AG04449 (cell line): ENCODE results near the gene CCDC171.
"Not testable (repeated sequence)": the region's sequence is repeated elsewhere in the genome, so short reads cannot be mapped to it uniquely, and the experiment has no call there.

Experiments
- CTCF ChIA-PET: fragments of 350-600 bp; formaldehyde crosslinking; extraction: SDS; loops from one replicate; lab custom pipeline; 2021; ENCODE audit warnings: antibody characterized with exemption; lab: Yijun Ruan, JAX
- POLR2A ChIA-PET: fragments of 400-600, 350-600 bp; formaldehyde crosslinking; extraction: SDS; loops from one replicate; lab custom pipeline; 2020; ENCODE audit warnings: antibody characterized with exemption, inconsistent platforms; lab: Yijun Ruan, JAX
- DNase-seq: peaks from one replicate; pipeline ENCODE4 v3.0.0-alpha.2; 2010; ENCODE audit warnings: low read depth, low spot score
- H3K4me3 ChIP-seq: 2 replicates; pipeline ENCODE4 v1.5.1; 2011; ENCODE audit warnings: low read depth, mild to moderate bottlenecking, control low read depth, low read length
- CTCF ChIP-seq: IDR thresholded peaks from one replicate; pipeline ENCODE4 v1.5.1; 2011; ENCODE audit warnings: mild to moderate bottlenecking, moderate library complexity, low read length, control low read depth, inconsistent platforms; ENCODE audit not compliant: insufficient read depth; ENCODE audit errors: missing control alignments

The CCDC171 gene

GRCh38 chr9:15525958-15526357 lies 26.9 kb upstream of the CCDC171 start:
- no peak for TF ChIP-seq CTCF
- ChIA-PET CTCF (interaction anchor here (1.5 kb wide), 1 partner anchor 10 kb away, joined by 3 read pairs; no protein-coding TSS in a partner anchor), POLR2A (no interaction called here)
- no peak overlapping the region for H3K4me3 ChIP-seq
- DNase-seq: no peak

- DNase-seq, CTCF ChIA-PET, POLR2A ChIA-PET, H3K4me3 ChIP-seq: not testable (repeated sequence)
These were observed 25.8 kb upstream of the CCDC171 start for GRCh38 chr9:15527035-15527434.

GRCh38 chr9:15529566-15530324 lies 23.1 kb upstream of the CCDC171 start:
- DNase-seq: no peak
- no peak overlapping the region for H3K4me3 ChIP-seq
- TF ChIP-seq CTCF: no peak
- ChIA-PET POLR2A (no interaction called here), CTCF (no interaction called here)

GRCh38 chr9:15531380-15531779 lies 21.5 kb upstream of the CCDC171 start:
- POLR2A ChIA-PET: no interaction called here
- TF ChIP-seq CTCF: no peak
- CTCF ChIA-PET: no interaction called here
- H3K4me3 ChIP-seq: no peak overlapping the region
- DNase-seq: no peak

- no peak for DNase-seq
These were observed 11.0 kb upstream of the CCDC171 start for GRCh38 chr9:15541872-15542271.

GRCh38 chr9:15542624-15543023 lies 10.2 kb upstream of the CCDC171 start:
- no peak for TF ChIP-seq CTCF
- CTCF ChIA-PET: interaction anchor here (1.3 kb wide), 1 partner anchor 65 kb away, joined by 3 read pairs; no protein-coding TSS in a partner anchor
- POLR2A ChIA-PET: no interaction called here
- DNase-seq: no peak
- no peak overlapping the region for H3K4me3 ChIP-seq

More at GRCh38 chr9:15541872-15542271, 11.0 kb upstream of the CCDC171 start:
- no peak for TF ChIP-seq CTCF
- ChIA-PET POLR2A (no interaction called here), CTCF (interaction anchor here (1.3 kb wide), 1 partner anchor 66 kb away, joined by 3 read pairs; no protein-coding TSS in a partner anchor)
- no peak overlapping the region for H3K4me3 ChIP-seq
